ENCODE data around the gene ATP11A. TPM values are rescaled to one million over a fixed set of nuclear protein-coding genes. Genes with fewer than 3 reads are reported as not detected.
"Not testable (repeated sequence)": the region's sequence is repeated elsewhere in the genome, so short reads cannot be mapped to it uniquely, and the experiment has no call there.

Gene ATP11A
- total RNA-seq, 1 experiment from 2014 or later = 3.2 TPM

GRCh38 chr13:112881656-112882554, 192.1 kb downstream of the ATP11A start:
- no peak for DNase-seq (ENCODE audit: low spot score)

GRCh38 chr13:112882555-112883024, 192.8 kb downstream of the ATP11A start:
- no peak for DNase-seq (ENCODE audit: low spot score)

DNA sequence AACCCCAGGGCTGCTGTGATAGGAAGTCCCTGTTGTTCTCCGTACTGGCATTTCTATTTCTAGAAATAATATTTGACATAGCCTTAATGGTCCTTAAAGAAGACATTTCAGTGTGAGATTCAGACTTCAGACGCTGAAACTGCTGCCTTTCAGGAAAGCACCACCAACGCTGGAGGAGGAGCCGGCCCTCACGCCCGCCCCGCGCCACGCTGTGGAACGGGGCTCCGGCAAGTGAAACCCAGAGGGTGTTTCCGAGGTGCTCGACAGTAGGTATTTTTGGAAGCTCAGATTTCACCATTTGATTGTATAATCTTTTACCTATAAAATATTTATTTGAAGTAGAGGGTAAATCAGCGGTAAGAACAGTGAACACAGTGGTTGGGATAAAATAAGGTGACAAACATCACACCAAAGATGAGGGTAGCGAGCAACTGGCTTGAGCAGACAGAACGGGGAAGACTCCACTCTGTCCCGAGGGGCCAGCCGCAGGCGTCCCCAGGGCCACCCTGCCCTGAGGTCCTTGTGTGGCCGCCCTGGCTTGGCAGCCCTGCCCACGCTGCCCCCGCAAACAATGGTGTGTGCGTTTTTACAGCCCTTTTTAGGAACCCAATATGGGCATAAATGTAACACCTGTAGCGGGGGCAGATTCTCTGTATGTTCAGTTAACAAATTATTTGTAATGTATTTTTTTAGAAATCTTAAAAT, 193.6 kb downstream of the ATP11A start:
- no peak for DNase-seq (ENCODE audit: low spot score)

DNA sequence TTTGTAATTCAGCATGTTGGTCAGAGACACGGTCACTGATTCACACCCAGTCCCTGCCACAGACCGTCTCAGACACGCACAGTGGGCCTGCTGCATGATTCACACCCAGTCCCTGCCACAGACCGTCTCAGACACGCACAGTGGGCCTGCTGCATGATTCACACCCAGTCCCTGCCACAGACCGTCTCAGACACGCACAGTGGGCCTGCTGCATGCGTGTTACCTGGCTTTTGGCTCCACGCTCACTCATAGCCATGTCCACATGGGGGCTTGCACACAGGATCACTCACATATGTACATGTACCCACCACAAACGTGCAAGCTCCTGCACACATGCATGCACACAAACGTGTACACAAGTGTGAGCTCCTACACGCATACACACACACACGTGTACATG, 194.9 kb downstream of the ATP11A start:
- DNase-seq (ENCODE audit: low spot score) = not testable (repeated sequence)

DNA sequence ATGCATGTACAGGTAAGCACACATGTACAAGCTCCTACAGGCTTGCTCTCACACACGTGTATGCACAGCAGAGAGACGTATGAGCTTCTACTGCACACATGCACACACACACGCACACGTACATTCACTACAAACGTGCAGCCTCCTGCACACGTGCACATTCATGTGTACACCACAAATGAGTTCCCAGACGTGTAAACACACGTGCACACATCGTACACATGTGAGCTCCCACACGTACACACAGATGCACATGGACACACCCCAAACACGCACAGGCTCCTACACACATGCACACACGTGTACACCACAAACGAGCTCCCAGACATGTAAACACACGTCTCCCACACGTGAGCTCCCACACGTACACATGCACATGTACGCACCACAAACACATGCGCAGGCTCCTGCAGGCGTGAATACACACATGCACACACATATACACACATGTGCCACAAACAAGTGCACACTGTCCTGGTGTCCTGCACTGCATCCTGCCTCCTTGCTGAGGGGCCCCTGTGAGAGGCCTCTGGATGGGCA, 195.5 kb downstream of the ATP11A start:
- no peak for DNase-seq (ENCODE audit: low spot score)

GRCh38 chr13:112885782-112886268, 196.0 kb downstream of the ATP11A start:
- DNase-seq (ENCODE audit: low spot score) = no peak

- no peak for DNase-seq (ENCODE audit: low spot score)
Measured at GRCh38 chr13:112887151-112887550, 197.3 kb downstream of the ATP11A start.

GRCh38 chr13:112887557-112887991, 197.7 kb downstream of the ATP11A start:
- no peak for DNase-seq (ENCODE audit: low spot score)

DNA sequence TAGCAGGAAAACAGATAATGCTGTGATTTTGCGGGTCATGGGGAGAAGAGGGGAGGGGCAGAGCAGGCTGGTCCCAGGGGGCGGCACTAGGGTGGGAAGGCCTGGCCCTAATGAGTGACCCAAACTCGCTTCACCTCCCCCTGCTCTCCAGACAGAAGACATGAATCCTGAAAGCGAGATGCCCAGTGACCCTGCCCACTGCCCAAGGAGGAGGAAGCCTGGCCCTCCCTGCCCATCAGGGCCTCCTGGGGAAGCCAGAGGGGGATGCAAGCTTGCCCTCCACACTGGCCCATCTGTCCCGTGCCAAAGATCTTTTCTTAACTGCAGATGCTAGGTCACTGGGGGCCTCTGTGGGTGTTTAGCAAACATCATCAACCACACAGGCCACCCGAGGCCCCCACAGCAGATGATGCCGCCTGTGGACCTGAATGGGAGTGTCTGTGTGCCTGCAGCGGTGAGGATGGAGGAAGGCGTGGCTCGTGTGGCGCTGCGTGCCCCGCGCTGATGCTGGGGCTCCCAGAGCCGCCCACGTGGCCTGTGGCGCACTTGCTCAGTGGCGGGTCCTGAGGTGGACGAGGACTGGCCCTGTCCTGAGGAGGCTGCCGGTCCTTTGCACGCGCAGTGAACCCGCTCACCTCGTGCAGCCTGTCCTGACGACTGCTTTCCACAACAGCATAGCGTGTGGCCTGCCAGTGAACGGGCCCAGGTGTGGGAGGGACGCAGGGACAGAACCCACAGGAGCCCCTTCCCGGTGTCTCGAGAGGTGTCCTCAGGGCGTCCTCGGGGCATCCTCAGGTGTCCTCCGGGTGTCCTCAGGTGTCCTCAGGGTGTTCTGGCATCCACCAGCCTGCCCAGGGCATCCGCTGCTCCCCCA, 198.6 kb downstream of the ATP11A start:
- no peak for DNase-seq (ENCODE audit: low spot score)

GRCh38 chr13:112889351-112890290, 199.8 kb downstream of the ATP11A start:
- no peak for DNase-seq (ENCODE audit: low spot score)

DNA sequence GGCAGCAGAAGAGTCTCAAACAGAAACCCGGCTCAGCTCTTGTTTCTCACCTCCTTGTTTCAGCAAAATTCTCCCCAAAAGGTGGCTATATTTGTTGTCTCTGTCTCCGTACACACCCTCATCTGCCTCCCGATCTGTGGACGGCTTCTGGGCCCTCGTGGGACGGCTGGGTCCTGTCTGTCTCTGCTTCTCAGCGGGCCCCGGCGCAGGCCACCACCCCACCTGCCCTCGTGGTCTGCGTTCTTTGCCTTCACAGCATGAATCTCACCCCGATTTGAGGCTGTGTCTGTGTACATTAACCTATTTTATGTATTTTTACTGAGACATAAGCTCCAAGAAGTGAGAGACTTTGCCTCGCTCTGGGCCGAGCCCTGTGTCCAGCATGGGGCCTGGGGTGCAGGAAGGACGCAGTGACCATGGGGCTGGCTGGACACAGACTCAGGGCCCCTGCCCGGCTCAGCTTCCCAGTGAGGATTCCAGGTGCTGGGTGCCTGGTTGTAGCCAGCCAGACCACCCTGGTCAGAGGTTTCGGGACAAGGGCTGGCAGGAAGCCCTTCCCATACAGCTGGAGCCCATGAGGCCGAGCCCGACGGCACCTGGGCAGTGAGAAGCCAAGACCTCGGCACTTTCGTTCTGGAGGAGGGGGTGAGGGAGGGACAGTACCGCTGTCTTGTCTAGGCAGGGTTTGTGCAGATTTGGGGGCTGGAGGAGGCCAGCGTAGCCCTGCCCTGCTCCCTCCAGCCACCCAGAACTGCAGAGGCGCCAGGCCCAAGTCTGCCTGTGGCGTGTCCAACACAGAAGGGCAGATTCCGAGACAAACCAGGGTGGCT, 200.7 kb downstream of the ATP11A start:
- no peak for DNase-seq (ENCODE audit: low spot score)

- DNase-seq (ENCODE audit: low spot score) = no peak
Measured at GRCh38 chr13:112891477-112892401, 201.9 kb downstream of the ATP11A start.

GRCh38 chr13:112892426-112893206, 202.8 kb downstream of the ATP11A start:
- DNase-seq (ENCODE audit: low spot score) = no peak

DNA sequence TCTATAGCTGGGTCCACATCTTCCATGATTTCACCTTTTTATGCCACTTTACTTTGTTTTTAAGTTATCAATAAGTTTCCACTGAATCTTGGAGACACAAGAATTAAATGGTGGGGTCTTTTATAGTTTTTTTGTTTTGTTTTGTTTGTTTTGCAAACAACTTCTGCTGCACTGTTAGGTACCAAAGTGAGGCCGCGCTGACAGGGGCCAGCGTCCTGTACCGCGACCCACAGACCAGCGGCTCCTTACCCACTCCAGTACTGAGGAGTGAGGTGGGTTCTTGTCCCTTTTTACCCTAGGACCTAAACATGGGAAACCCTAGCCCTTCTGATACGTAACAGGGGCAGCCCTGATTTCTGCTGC, 203.3 kb downstream of the ATP11A start:
- no peak for DNase-seq (ENCODE audit: low spot score)

DNA sequence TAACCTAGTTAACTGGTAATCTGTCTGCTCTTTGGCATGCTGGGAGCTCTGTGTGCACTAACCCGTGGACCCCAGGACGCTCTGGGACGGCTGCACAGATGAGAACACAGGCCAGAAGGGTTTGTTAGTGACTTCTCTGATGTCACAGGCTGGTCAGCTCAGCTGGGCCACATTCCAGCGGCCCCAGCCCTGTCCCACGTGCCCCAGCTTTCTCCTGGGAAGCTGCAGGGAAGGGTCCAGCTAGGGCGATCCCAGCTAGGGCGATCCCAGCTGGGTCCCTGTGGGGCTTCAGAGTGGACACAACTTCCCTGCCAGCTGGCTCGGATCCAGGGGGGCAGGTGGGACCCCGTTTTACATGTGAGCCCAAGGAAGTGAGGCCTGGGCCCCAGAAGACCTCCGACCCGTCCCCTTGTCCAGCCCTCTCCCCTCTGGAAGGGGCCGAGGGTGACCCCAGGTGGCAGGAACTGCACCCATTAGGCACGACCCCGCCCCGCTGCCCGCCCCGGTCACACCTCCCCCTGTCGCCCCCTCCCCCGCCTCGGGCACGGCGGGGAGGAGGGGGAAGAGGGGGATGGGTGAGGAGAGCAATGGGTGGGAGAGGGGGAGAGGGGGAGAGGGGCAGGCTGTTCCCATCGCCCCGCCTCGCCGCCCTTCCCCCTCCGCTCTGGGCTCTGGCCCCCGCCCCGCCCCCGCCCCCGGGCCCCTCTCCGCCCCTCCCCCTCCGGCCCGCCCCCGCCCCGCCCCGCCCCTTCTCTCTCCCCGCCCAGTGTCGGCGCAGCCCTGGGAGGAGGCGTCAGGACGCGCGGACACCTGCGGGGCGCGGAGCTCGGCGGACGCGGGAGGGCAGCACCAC, 204.0 kb downstream of the ATP11A start:
- DNase-seq (ENCODE audit: low spot score) = no peak

- no peak for DNase-seq (ENCODE audit: low spot score)
Measured at GRCh38 chr13:112894423-112894672, 204.5 kb downstream of the ATP11A start.

Measured in H4 (cell line).